Measurements from ENCODE around the gene CD58. TPM values are rescaled to one million over a fixed set of nuclear protein-coding genes. Genes with fewer than 3 reads are reported as not detected.
"Not testable (repeated sequence)": the region's sequence is repeated elsewhere in the genome, so short reads cannot be mapped to it uniquely, and the experiment has no call there.

CD58 gene
- total RNA-seq, 1 donor from 2014 or later, result 35.3 TPM

DNA sequence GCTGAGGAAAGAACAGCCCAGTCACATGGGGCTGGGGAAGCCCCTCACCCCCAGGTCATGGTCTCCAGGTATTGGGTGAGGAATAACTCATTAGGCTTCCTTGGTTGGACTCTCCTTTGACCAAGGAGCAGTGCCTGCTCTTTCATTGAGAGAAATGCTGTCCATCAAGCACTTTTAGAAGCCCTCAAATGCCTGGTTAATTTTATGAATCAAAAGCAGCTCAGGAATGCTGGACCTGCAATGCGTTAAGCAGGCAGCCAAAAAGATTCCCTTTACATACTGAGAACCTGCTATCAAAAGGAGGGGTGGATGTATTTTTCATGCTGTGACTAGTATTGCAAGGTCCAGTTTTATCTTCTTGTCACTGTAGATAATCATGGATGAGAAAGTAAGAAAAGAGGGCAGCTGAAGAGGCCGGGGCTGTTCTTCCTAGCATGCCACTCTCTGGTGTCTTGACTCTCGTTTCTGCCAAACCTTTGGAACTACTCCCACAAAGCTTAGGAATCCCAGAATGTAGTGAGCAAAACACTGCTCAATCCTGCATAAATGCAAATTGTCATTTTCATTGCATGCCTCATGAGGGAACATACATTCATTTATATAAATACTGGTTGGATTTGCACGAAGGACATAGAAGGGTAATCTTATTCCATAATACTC, 2.1 kb upstream of the CD58 start:
- no peak overlapping the region for H3K27ac Mint-ChIP-seq
- H3K4me1 Mint-ChIP-seq (ENCODE audit: low read depth), result peaks cover 63% of the 10 kb centered on the region
- no peaks in the 10 kb centered on the region for H3K9me3 Mint-ChIP-seq
- peaks cover 13% of the 10 kb centered on the region for H3K36me3 Mint-ChIP-seq (ENCODE audit: low read depth)
- DNase-seq (ENCODE audit: low spot score), result no peak
- peaks cover 3% of the 10 kb centered on the region for H3K27me3 Mint-ChIP-seq (ENCODE audit: insufficient read depth)
- intact Hi-C loops (cut with micrococcal nuclease), result loop anchor here (5.0 kb wide), 4 partner anchors 244 to 1089 kb away; partner anchors contain the start of gene CD101
- no peak overlapping the region for H3K4me3 Mint-ChIP-seq

GRCh38 chr1:116572099-116572498, 1.3 kb upstream of the CD58 start:
- H3K36me3 Mint-ChIP-seq (ENCODE audit: low read depth), result peaks cover 16% of the 10 kb centered on the region
- peaks cover 67% of the 10 kb centered on the region for H3K4me1 Mint-ChIP-seq (ENCODE audit: low read depth)
- intact Hi-C loops (cut with micrococcal nuclease), result loop anchor here (5.0 kb wide), 4 partner anchors 245 to 1090 kb away; partner anchors contain the start of gene CD101
- peak overlapping the region; percentile 90 for H3K4me3 Mint-ChIP-seq
- no peak for DNase-seq (ENCODE audit: low spot score)
- H3K27me3 Mint-ChIP-seq (ENCODE audit: insufficient read depth), result peaks cover 3% of the 10 kb centered on the region
- H3K9me3 Mint-ChIP-seq, result no peaks in the 10 kb centered on the region
- H3K27ac Mint-ChIP-seq, result peak overlapping the region; percentile 90

DNA sequence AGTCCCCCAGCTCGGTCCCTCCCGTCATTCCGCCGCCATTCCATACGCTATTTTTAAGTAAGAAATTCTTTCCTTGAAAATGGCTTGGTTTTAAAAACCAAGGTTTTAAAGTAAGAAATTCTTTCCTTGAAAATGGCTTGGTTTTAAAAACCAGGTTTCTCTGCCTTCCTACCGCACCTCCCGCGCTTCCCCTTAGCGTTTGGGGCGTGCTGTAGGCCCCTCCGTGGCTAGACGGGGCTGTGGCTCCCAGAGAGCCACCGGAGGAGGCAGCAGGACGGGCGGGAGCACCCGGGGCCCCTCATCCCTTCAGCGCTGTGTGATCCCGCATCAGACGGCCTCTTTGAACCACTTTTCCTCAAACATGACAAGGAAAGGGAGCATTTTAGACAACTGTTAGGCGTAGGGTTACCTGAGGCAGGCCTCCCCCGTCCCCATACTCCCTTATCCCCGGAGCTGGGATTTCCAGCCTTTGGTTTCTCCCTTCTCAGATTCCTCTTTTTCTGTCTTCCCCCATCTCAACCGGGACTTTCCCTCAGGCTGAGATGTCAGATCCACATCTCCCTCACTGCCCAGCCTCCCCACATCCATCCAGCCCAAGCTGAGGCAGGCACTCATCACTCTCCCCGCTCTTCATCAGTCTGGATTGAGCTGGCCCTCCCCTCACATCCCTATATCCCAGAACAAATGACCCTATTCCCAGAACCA, 541 bp upstream of the CD58 start:
- Mint-ChIP-seq H3K27me3 (ENCODE audit: insufficient read depth) (no peaks in the 10 kb centered on the region), H3K9me3 (no peaks in the 10 kb centered on the region)
- no peak for DNase-seq (ENCODE audit: low spot score)

DNA sequence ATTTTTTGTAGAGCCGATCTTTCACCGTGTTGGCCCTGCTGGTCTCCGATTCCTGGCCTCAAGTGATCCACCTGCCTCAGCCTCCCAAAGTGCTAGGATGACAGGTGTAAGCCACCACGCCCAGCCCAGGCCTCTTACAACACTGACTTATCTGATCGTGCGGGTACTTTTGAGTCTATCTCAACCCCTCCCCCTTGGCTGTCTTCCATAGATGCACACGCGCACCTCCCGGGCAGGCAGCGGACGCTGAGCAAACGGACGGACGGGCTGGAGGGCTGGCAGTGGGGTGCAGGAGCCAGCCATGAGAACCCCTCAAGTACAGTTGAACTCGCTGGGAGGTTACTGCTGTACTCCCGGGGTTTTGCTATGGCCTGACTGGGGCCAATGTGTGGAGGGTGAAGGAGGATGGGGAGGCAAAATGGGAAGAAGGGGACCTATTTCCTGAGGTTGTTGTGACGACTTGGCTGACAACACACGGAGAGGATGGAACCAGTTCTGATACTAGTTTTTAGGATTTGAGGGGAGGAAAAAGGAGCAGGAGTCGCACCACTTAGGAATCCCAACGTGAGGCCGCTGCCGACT, 959 bp downstream of the CD58 start:
- H3K4me1 Mint-ChIP-seq (ENCODE audit: low read depth), result peaks cover 77% of the 10 kb centered on the region
- peaks cover 5% of the 10 kb centered on the region for H3K9me3 Mint-ChIP-seq
- DNase-seq (ENCODE audit: low spot score), result no peak
- intact Hi-C loops (cut with micrococcal nuclease), result loop anchor here (1.0 to 5.0 kb wide), 9 partner anchors 14 to 1092 kb away; partner anchors contain the start of genes ATP1A1, CD101 and TTF2
- H3K4me3 Mint-ChIP-seq, result peak overlapping the region; percentile 90
- peaks cover 30% of the 10 kb centered on the region for H3K36me3 Mint-ChIP-seq (ENCODE audit: low read depth)
- peak overlapping the region; percentile 84 for H3K27ac Mint-ChIP-seq
- no peaks in the 10 kb centered on the region for H3K27me3 Mint-ChIP-seq (ENCODE audit: insufficient read depth)

More for the DNA sequence above, 541 bp upstream of the CD58 start:
- intact Hi-C loops (cut with micrococcal nuclease), result loop anchor here (1.0 to 5.0 kb wide), 9 partner anchors 56 to 1091 kb away; partner anchors contain the start of genes ATP1A1 and CD101
- peak overlapping the region; percentile 90 for H3K27ac Mint-ChIP-seq
- peak overlapping the region; percentile 90 for H3K4me3 Mint-ChIP-seq
- peaks cover 20% of the 10 kb centered on the region for H3K36me3 Mint-ChIP-seq (ENCODE audit: low read depth)
- peaks cover 68% of the 10 kb centered on the region for H3K4me1 Mint-ChIP-seq (ENCODE audit: low read depth)

- peak overlapping the region; percentile 90 for H3K4me3 Mint-ChIP-seq
- H3K27me3 Mint-ChIP-seq (ENCODE audit: insufficient read depth), result no peaks in the 10 kb centered on the region
- no peak for DNase-seq (ENCODE audit: low spot score)
- intact Hi-C loops (cut with micrococcal nuclease), result no loop called here
- H3K36me3 Mint-ChIP-seq (ENCODE audit: low read depth), result peaks cover 35% of the 10 kb centered on the region
- peaks cover 8% of the 10 kb centered on the region for H3K9me3 Mint-ChIP-seq
- H3K27ac Mint-ChIP-seq, result peak overlapping the region; percentile 84
- H3K4me1 Mint-ChIP-seq (ENCODE audit: low read depth), result peaks cover 77% of the 10 kb centered on the region
These were observed 1.5 kb downstream of the CD58 start for GRCh38 chr1:116569381-116569670.

DNA sequence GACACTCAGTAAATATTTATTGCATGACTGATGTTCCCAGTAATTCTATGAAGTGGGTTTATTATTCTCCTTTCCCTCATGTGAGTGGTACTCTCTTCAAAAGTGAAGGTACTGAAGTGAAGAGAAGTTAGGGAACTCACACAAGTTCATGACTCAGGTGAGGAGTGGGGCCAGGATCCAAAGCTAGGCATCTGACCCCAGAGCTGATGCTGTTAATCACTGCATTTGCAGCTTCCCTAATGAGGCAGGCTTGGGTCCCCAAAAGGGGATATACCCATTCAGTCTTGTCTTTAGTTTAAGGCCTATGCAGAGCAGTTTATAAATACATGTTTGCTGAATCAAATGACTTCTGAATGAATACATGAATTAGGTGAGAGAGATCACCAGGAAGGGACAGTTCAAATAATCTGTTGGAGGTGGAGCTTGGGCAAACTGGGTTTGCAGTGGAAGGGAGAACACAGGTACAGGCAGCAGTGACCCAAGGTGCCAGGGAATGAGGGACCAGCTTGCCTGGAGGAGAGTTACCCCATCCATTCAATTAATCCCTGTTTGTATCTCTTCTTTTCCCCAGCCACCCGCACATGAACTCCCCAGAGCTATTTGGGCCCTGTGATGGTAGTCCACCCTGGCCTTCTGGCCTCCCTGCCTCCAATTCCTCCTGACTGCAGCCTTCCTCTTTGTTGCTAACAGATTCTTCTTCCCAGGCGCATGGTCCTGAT, 2.0 kb downstream of the CD58 start:
- Mint-ChIP-seq H3K27ac (peak overlapping the region; percentile 84), H3K27me3 (ENCODE audit: insufficient read depth) (no peaks in the 10 kb centered on the region), H3K4me3 (peak overlapping the region; percentile 90), H3K36me3 (ENCODE audit: low read depth) (peaks cover 40% of the 10 kb centered on the region), H3K4me1 (ENCODE audit: low read depth) (peaks cover 77% of the 10 kb centered on the region), H3K9me3 (peaks cover 13% of the 10 kb centered on the region)
- intact Hi-C loops (cut with micrococcal nuclease), result no loop called here
- DNase-seq (ENCODE audit: low spot score), result no peak

DNA sequence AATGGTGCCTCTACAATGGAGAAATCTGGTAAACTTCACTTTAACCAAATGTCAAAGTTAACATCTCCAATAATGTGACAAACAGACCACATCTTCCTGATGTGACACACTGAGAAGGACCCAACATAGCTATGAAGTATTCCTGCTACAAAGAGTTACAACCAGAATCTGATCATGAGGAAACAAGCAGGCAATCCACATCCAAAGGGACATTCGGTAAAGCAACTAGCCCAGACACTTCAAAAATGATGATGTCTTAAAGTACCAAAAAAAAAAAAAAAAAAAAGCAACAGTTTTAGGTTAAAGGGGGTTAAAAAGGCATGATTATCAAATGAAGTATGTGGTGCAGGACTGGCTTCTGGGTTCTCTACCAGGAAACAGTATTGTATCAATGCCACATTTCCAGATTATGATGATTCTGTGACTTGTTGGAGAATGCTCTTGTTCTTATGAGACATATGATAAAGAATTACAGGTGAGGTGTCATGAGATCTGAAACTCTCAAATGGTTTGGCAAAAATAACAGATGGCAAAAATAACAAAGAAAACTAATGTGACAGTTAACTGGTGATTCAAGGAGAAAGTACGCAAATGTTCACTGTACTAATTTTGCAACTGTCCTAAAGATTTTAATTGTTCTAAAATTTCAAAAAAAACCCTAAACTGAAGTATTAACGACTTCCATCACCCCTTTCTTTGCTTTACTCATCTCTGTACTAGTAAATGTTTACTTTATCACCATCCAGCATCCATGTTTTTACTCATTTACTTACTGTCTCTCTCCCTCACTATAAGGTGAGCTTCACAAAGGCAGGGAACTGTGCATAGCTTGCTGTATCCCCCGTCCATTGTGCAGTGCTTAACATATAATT, 2.8 kb downstream of the CD58 start:
- DNase-seq (ENCODE audit: low spot score), result no peak
- peak overlapping the region; percentile 90 for H3K4me3 Mint-ChIP-seq
- intact Hi-C loops (cut with micrococcal nuclease), result no loop called here
- peaks cover 21% of the 10 kb centered on the region for H3K9me3 Mint-ChIP-seq
- peaks cover 46% of the 10 kb centered on the region for H3K36me3 Mint-ChIP-seq (ENCODE audit: low read depth)
- H3K4me1 Mint-ChIP-seq (ENCODE audit: low read depth), result peaks cover 78% of the 10 kb centered on the region
- H3K27ac Mint-ChIP-seq, result peak overlapping the region; percentile 42
- H3K27me3 Mint-ChIP-seq (ENCODE audit: insufficient read depth), result no peaks in the 10 kb centered on the region

DNA sequence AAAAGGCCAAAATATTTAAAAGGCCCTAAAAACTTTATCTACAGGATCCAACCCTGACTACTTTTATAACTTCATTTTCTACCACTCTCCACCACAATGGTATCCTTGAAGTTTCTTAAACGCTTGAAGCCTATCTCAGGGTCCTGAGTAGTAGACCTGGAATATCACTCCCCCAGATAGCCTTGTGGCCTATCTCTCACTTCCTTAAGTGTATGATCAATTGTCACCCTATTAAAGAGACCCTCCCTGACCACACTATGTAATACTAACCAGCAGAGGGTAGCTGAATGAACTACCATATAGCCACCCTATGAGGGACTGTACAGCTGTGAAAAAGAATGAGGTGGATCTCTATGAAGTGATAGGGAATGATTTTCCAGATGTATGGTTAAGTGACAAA, 5.6 kb downstream of the CD58 start:
- Mint-ChIP-seq H3K9me3 (peaks cover 29% of the 10 kb centered on the region), H3K36me3 (ENCODE audit: low read depth) (peaks cover 67% of the 10 kb centered on the region), H3K27me3 (ENCODE audit: insufficient read depth) (no peaks in the 10 kb centered on the region), H3K4me1 (ENCODE audit: low read depth) (peaks cover 90% of the 10 kb centered on the region), H3K27ac (no peak overlapping the region), H3K4me3 (no peak overlapping the region)
- DNase-seq (ENCODE audit: low spot score), result no peak
- intact Hi-C loops (cut with micrococcal nuclease), result no loop called here

DNA sequence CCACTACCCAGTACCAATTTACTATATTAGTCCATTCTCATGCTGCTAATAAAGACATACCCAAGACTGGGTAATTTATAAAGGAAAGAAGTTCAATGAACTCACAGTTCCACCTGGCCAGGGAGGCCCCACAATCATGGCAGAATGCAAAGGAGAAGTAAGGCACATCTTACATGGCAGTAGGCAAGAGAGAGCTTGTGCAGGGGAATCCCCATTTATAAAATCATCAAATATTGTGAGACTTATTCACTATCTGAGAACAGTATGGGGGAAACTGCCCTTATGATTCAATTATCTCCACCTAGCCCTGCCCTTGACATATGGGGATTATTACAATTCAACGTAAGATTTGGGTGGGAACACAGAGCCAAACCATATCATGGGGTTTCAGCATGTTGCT, 6.4 kb downstream of the CD58 start:
- peaks cover 29% of the 10 kb centered on the region for H3K9me3 Mint-ChIP-seq

GRCh38 chr1:116562465-116562864, 8.4 kb downstream of the CD58 start:
- DNase-seq (ENCODE audit: low spot score); H3K27ac Mint-ChIP-seq; intact Hi-C loops (cut with micrococcal nuclease); H3K4me3 Mint-ChIP-seq; H3K27me3 Mint-ChIP-seq (ENCODE audit: insufficient read depth): not testable (repeated sequence)
- H3K9me3 Mint-ChIP-seq, result peaks cover 29% of the 10 kb centered on the region
- peaks cover 62% of the 10 kb centered on the region for H3K36me3 Mint-ChIP-seq (ENCODE audit: low read depth)
- H3K4me1 Mint-ChIP-seq (ENCODE audit: low read depth), result peaks cover 89% of the 10 kb centered on the region

More for the DNA sequence above, 6.4 kb downstream of the CD58 start:
- Mint-ChIP-seq H3K27me3 (ENCODE audit: insufficient read depth) (no peaks in the 10 kb centered on the region), H3K4me3 (no peak overlapping the region), H3K4me1 (ENCODE audit: low read depth) (peaks cover 89% of the 10 kb centered on the region), H3K36me3 (ENCODE audit: low read depth) (peaks cover 65% of the 10 kb centered on the region), H3K27ac (no peak overlapping the region)
- no peak for DNase-seq (ENCODE audit: low spot score)
- intact Hi-C loops (cut with micrococcal nuclease), result no loop called here

DNA sequence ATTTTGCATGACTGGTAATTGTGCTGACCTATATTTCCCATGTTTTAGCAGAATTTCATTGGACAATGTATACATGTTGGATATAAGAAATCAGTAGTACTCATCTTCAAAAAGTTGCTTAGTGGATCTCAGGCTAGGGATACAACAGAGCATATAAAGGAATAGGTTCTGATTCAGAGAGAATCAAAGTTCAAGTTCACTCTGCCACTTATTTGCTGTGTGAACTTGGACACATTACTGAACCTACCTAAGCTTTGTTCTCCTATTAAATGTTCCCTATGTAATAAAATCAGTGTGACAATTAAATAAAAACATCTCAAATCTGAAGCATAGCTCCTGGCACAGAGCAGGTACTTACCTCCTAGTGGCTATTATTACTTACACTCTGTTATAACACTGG, 9.3 kb downstream of the CD58 start:
- Mint-ChIP-seq H3K27ac (no peak overlapping the region), H3K9me3 (peaks cover 29% of the 10 kb centered on the region), H3K27me3 (ENCODE audit: insufficient read depth) (no peaks in the 10 kb centered on the region), H3K4me1 (ENCODE audit: low read depth) (peaks cover 93% of the 10 kb centered on the region), H3K4me3 (no peak overlapping the region), H3K36me3 (ENCODE audit: low read depth) (peaks cover 59% of the 10 kb centered on the region)
- intact Hi-C loops (cut with micrococcal nuclease), result no loop called here
- DNase-seq (ENCODE audit: low spot score), result no peak
